Thyroid gland (tissue), 4 donors: ENCODE results near the gene LSM14B. TPM values are rescaled to one million over a fixed set of nuclear protein-coding genes. Genes with fewer than 3 reads are reported as not detected.

Experiments used
- DNase-seq, 2 donors: peaks; one replicate each; pipeline ENCODE4 v3.0.0-alpha.2; 2019
- H3K27ac ChIP-seq, 3 donors: fragments of 200-600 bp; sonication (generic); 1 replicate in 2 of 3; 2 replicates in 1 of 3; pipeline ENCODE4 v1.5.1; 2016 to 2019; ENCODE audit warnings: mild to moderate bottlenecking in 1 of 3, moderate library complexity in 1 of 3
- H3K27me3 ChIP-seq: fragments of 200-600 bp; sonication (generic); one replicate; pipeline ENCODE4 v1.5.1; 2019
- H3K36me3 ChIP-seq, 2 donors: fragments of 200-600 bp; sonication (generic); one replicate each; pipeline ENCODE4 v1.5.1; 2016 to 2019
- H3K4me1 ChIP-seq, 2 donors: fragments of 200-600 bp; sonication (generic); one replicate each; pipeline ENCODE4 v1.5.1; 2017 to 2019
- H3K4me3 ChIP-seq, 3 donors: fragments of 200-600 bp; sonication (generic); replicated peaks in 1 of 3; 1 replicate in 2 of 3; 2 replicates in 1 of 3; pipeline ENCODE4 v1.5.1; 2016; ENCODE audit warnings: mild to moderate bottlenecking in 1 of 3
- H3K9me3 ChIP-seq: fragments of 200-600 bp; sonication (generic); one replicate; pipeline ENCODE4 v1.5.1; 2017
- CTCF ChIP-seq, 6 experiments: fragments of 200-600 bp in 3 of 6; fragments of 450-650 bp in 3 of 6; sonication (generic) in 3 of 6; IDR thresholded peaks; one replicate each; pipeline ENCODE4 v1.5.1; 2016 to 2019; ENCODE audit warnings: antibody characterized with exemption in 6 of 6, mild to moderate bottlenecking in 2 of 6, inconsistent platforms in 1 of 6, moderate library complexity in 1 of 6
- POLR2A ChIP-seq, 2 donors: fragments of 450-650 bp; IDR thresholded peaks; one replicate each; pipeline ENCODE4 v1.6.1; 2017; ENCODE audit warnings: antibody characterized with exemption in 2 of 2, mild to moderate bottlenecking in 2 of 2, moderate library complexity in 1 of 2
- WGBS, 2 donors: methylation state at CpG; one replicate each; pipeline ENCODE4 v1.1.5; 2017; 5-methylcytosine and 5-hydroxymethylcytosine counted together
- intact Hi-C: fragments of 100-400 bp; cut with DNase I; formaldehyde crosslinking; loops from one replicate; pipeline ENCODE4 v1.15.1; 2023
- total RNA-seq, 4 donors: library from RNA; depleted of rRNA; stranded (reverse); fragments of >200 nt; gene quantifications; one replicate each; pipeline ENCODE4 v1.2.3, GENCODE V29; 2016

The LSM14B gene
- total RNA-seq, 4 donors from 2014 or later: 25.3 to 27.9 (median 25.6) TPM

GRCh38 chr20:62159839-62160238 is 37.6 kb downstream of the LSM14B start:
- intact Hi-C loops: no loop called here
- TF ChIP-seq POLR2A (IDR thresholded peaks at IDR 0.05) (no peak), CTCF (IDR thresholded peaks at IDR 0.05) (no peak)
- Histone ChIP-seq H3K9me3 (no peaks in the 10 kb centered on the region), H3K27me3 (no peaks in the 10 kb centered on the region), H3K36me3 (peaks cover 23 to 35% of the 10 kb centered on the region in 2 donors), H3K4me1 (peaks cover 0 to 5% of the 10 kb centered on the region in 2 donors), H3K27ac (no peak overlapping the region), H3K4me3 (no peak overlapping the region)
- DNase-seq: no peak
- 90 to 93% methylated on average over 12 to 13 of the region's 14 CpGs for WGBS, 2 donors

- Histone ChIP-seq H3K36me3 (peaks cover 26 to 39% of the 10 kb centered on the region in 2 donors), H3K9me3 (no peaks in the 10 kb centered on the region), H3K27me3 (no peaks in the 10 kb centered on the region), H3K27ac (no peak overlapping the region), H3K4me1 (peaks cover 0 to 5% of the 10 kb centered on the region in 2 donors), H3K4me3 (no peak overlapping the region)
- 88 to 95% methylated on average over 8 to 9 of the region's 9 CpGs for WGBS, 2 donors
- TF ChIP-seq CTCF (IDR thresholded peaks at IDR 0.05) (no peak), POLR2A (IDR thresholded peaks at IDR 0.05) (no peak)
- intact Hi-C loops: no loop called here
- no peak for DNase-seq
Observed at GRCh38 chr20:62160253-62160652, 38.0 kb downstream of the LSM14B start.

GRCh38 chr20:62160876-62161275 is 38.6 kb downstream of the LSM14B start:
- Histone ChIP-seq H3K4me1 (peaks cover 0 to 5% of the 10 kb centered on the region in 2 donors), H3K4me3 (no peak overlapping the region), H3K27ac (no peak overlapping the region), H3K9me3 (no peaks in the 10 kb centered on the region), H3K36me3 (peaks cover 32 to 45% of the 10 kb centered on the region in 2 donors), H3K27me3 (no peaks in the 10 kb centered on the region)
- WGBS, 2 donors: 92 to 97% methylated on average over 16 to 17 of the region's 17 CpGs
- no peak for DNase-seq
- intact Hi-C loops: no loop called here
- TF ChIP-seq CTCF (IDR thresholded peaks at IDR 0.05) (no peak), POLR2A (IDR thresholded peaks at IDR 0.05) (no peak)

GRCh38 chr20:62161347-62161746 is 39.1 kb downstream of the LSM14B start:
- Histone ChIP-seq H3K9me3 (no peaks in the 10 kb centered on the region), H3K27ac (no peak overlapping the region), H3K36me3 (peaks cover 36 to 50% of the 10 kb centered on the region in 2 donors), H3K27me3 (no peaks in the 10 kb centered on the region), H3K4me1 (peaks cover 0 to 5% of the 10 kb centered on the region in 2 donors), H3K4me3 (no peak overlapping the region)
- TF ChIP-seq CTCF (IDR thresholded peaks at IDR 0.05) (no peak), POLR2A (IDR thresholded peaks at IDR 0.05) (no peak)
- intact Hi-C loops: no loop called here
- DNase-seq: no peak
- WGBS, 2 donors: 85 to 91% methylated on average over 9 of the region's 17 CpGs

GRCh38 chr20:62162765-62163484 is 40.6 kb downstream of the LSM14B start:
- whole genome bisulfite sequencing, 2 donors: 93 to 94% methylated on average over 33 to 34 of the region's 38 CpGs
- TF ChIP-seq CTCF (IDR thresholded peaks at IDR 0.05) (no peak), POLR2A (IDR thresholded peaks at IDR 0.05) (no peak)
- no peak for DNase-seq
- no peak overlapping the region for H3K4me3 ChIP-seq
- H3K4me1 ChIP-seq: no peaks in the 10 kb centered on the region
- H3K36me3 ChIP-seq: peaks cover 36 to 53% of the 10 kb centered on the region in 2 donors
- no peaks in the 10 kb centered on the region for H3K9me3 ChIP-seq
- no peak overlapping the region for H3K27ac ChIP-seq
- H3K27me3 ChIP-seq: no peaks in the 10 kb centered on the region
- intact Hi-C loops: no loop called here
